Pancreas (tissue), 10 donors: ENCODE measurements around the gene EDAR. TPM values are rescaled to one million over a fixed set of nuclear protein-coding genes. Genes with fewer than 3 reads are reported as not detected.

Experiments
- ATAC-seq, 4 donors: fragments of 200-7000 bp; cut with Tn5 transposase; one replicate each; pipeline versions ENCODE4 v1.8.0 to v1.9.1; 2020; ENCODE audit warnings: mild to moderate bottlenecking in 4 of 4, moderate library complexity in 4 of 4
- DNase-seq, 6 donors: peaks; one replicate each; pipeline ENCODE4 v3.0.0-alpha.2; 2020
- FAIRE-seq: peaks from 2 replicates; lab custom pipeline; 2012; peaks lifted over from hg19 to GRCh38; lab: Jason Lieb, UNC
- H3K27ac ChIP-seq, 4 donors: fragments of 200-600 bp; sonication (generic); 1 replicate in 3 of 4; 2 replicates in 1 of 4; pipeline versions ENCODE4 v1.5.0 to v1.8.0; 2020
- H3K27me3 ChIP-seq, 4 donors: fragments of 200-600 bp; one replicate each; pipeline ENCODE4 v1.8.0; 2021
- H3K36me3 ChIP-seq, 3 donors: fragments of 200-600 bp; sonication (generic) in 1 of 3; one replicate each; pipeline versions ENCODE4 v1.5.0 to v1.8.0; 2020 to 2021
- H3K4me1 ChIP-seq, 3 donors: fragments of 200-600 bp; one replicate each; pipeline ENCODE4 v1.8.0; 2021
- H3K4me3 ChIP-seq, 4 donors: fragments of 200-600 bp; sonication (generic) in 2 of 4; one replicate each; pipeline versions ENCODE4 v1.5.0 to v1.8.0; 2020 to 2021
- H3K9me3 ChIP-seq, 4 donors: fragments of 200-600 bp; one replicate each; pipeline ENCODE4 v1.8.0; 2021
- CTCF ChIP-seq, 4 donors: fragments of 200-600 bp; sonication (generic) in 3 of 4; IDR thresholded peaks; one replicate each; pipeline versions ENCODE4 v1.5.0 to v1.8.0; 2021; ENCODE audit warnings: antibody characterized with exemption in 4 of 4
- WGBS, 2 donors: extraction: QIAGEN DNeasy Blood & Tissue Kit; methylation state at CpG; one replicate each; pipeline ENCODE4 v1.1.7; 2013; 5-methylcytosine and 5-hydroxymethylcytosine counted together
- intact Hi-C, 3 donors: fragments of 100-400 bp; cut with DNase I; formaldehyde crosslinking; loops; one replicate each; pipeline versions ENCODE4 v1.11.1 to v1.14.2; 2022
- polyA plus RNA-seq, 2 donors: library from polyadenylated mRNA; stranded (reverse); fragments of 200-250 nt; gene quantifications; one replicate each; pipeline ENCODE4 v1.2.3, GENCODE V29; 2013
- total RNA-seq, 6 donors: library from RNA; stranded (reverse); fragmentation: NEBNext Ultra II Directional in 4 of 6; extraction: Animal tissue kit (Norgen Biotek cat#: 25700) in 4 of 6; gene quantifications; one replicate each; pipeline versions ENCODE4 v1.2.1 to v1.2.4, GENCODE V29; 2021 to 2023
- donor health status: healthy with polysubstance abuse.
- donor health status: DM: no; HTN: no; CAD: no; lungs with moderate emphysema.
- donor health status: DM: no; HTN: no; CAD: no.
- donor health status: control.
- donor health status: control.
- donor health status: Bipolar disorder and iron deficiency.
- donor health status: DM: yes; HTN: yes; CAD: no.
- donor health status: DM: no; HTN: no; CAD: no.
- donor health status: DM: no; HTN: no; CAD: no.
- donor health status: DM: yes; HTN: yes; CAD: no.

EDAR gene
- total and polyA plus RNA-seq, 8 donors = 0.05 to 0.41 (median 0.12) TPM

GRCh38 chr2:108965540-108966289, 23.3 kb downstream of the EDAR start:
- FAIRE-seq (no peak), DNase-seq (no peak), ATAC-seq (no peak)
- Histone ChIP-seq H3K27me3 (no peaks in the 10 kb centered on the region), H3K9me3 (no peaks in the 10 kb centered on the region), H3K36me3 (no peaks in the 10 kb centered on the region), H3K4me3 (no peak overlapping the region), H3K27ac (no peak overlapping the region), H3K4me1 (no peaks in the 10 kb centered on the region)
- WGBS, 2 donors = 35 to 38% methylated on average over 3 of the region's 3 CpGs
- no peak for TF ChIP-seq CTCF (IDR thresholded peaks at IDR 0.05)
- intact Hi-C loops = no loop called here

- Histone ChIP-seq H3K9me3 (no peaks in the 10 kb centered on the region), H3K36me3 (no peaks in the 10 kb centered on the region), H3K27ac (no peak overlapping the region), H3K27me3 (no peaks in the 10 kb centered on the region), H3K4me1 (no peaks in the 10 kb centered on the region), H3K4me3 (no peak overlapping the region)
- intact Hi-C loops = no loop called here
- no peak for FAIRE-seq
- DNase-seq = no peak
- no peak for ATAC-seq
- no peak for TF ChIP-seq CTCF (IDR thresholded peaks at IDR 0.05)
- 83 to 88% methylated on average over 8 of the region's 8 CpGs for WGBS, 2 donors
Observed at GRCh38 chr2:108963057-108963456, 26.0 kb downstream of the EDAR start.

GRCh38 chr2:108961796-108962195, 27.2 kb downstream of the EDAR start:
- Histone ChIP-seq H3K36me3 (no peaks in the 10 kb centered on the region), H3K27ac (no peak overlapping the region), H3K9me3 (no peaks in the 10 kb centered on the region), H3K4me3 (no peak overlapping the region), H3K4me1 (no peaks in the 10 kb centered on the region), H3K27me3 (no peaks in the 10 kb centered on the region)
- 76 to 91% methylated on average over 4 of the region's 4 CpGs for WGBS, 2 donors
- intact Hi-C loops = no loop called here
- DNase-seq (no peak), ATAC-seq (no peak), FAIRE-seq (no peak)
- no peak for TF ChIP-seq CTCF (IDR thresholded peaks at IDR 0.05)

- intact Hi-C loops = no loop called here
- ATAC-seq (no peak), FAIRE-seq (no peak), DNase-seq (no peak)
- no peaks in the 10 kb centered on the region for H3K36me3 ChIP-seq
- no peaks in the 10 kb centered on the region for H3K9me3 ChIP-seq
- H3K27ac ChIP-seq = no peak overlapping the region
- 70 to 75% methylated on average over 5 of the region's 5 CpGs for WGBS, 2 donors
- no peak overlapping the region for H3K4me3 ChIP-seq
- no peaks in the 10 kb centered on the region for H3K27me3 ChIP-seq
- no peak for TF ChIP-seq CTCF (IDR thresholded peaks at IDR 0.05)
- no peaks in the 10 kb centered on the region for H3K4me1 ChIP-seq
Observed at GRCh38 chr2:108960006-108960405, 29.0 kb downstream of the EDAR start.

GRCh38 chr2:108959401-108959800, 29.6 kb downstream of the EDAR start:
- no peaks in the 10 kb centered on the region for H3K27me3 ChIP-seq
- no peak for FAIRE-seq
- no peaks in the 10 kb centered on the region for H3K9me3 ChIP-seq
- no peak for ATAC-seq
- no peak for DNase-seq
- no peak for TF ChIP-seq CTCF (IDR thresholded peaks at IDR 0.05)
- WGBS, 2 donors = 81 to 89% methylated on average over 7 of the region's 7 CpGs
- H3K4me3 ChIP-seq = no peak overlapping the region
- H3K4me1 ChIP-seq = no peaks in the 10 kb centered on the region
- H3K36me3 ChIP-seq = no peaks in the 10 kb centered on the region
- intact Hi-C loops = no loop called here
- no peak overlapping the region for H3K27ac ChIP-seq
